Caco-2 (cell line): ENCODE data around the gene EVA1C. TPM values are rescaled to one million over a fixed set of nuclear protein-coding genes. Genes with fewer than 3 reads are reported as not detected.

Source experiments
- BruUV-seq: library from RNA; stranded (reverse); fragments of 400-500 nt; replicated peaks from 2 replicates; lab custom pipeline; 2021; lab: Mats Ljungman, UMichigan
- CTCF ChIA-PET: fragments of 300-600 bp; sonication (Branson Sonifier 250); formaldehyde crosslinking; loops from one replicate; lab custom pipeline; 2022; ENCODE audit warnings: antibody characterized with exemption; lab: Charles Lee
- POLR2A ChIA-PET: fragments of 300-600 bp; sonication (Branson Sonifier 250); formaldehyde crosslinking; loops from one replicate; lab custom pipeline; 2022; ENCODE audit warnings: antibody characterized with exemption; lab: Charles Lee
- DNase-seq, 2 experiments: peaks; one replicate each; pipeline versions ENCODE4 v3.0.0 to v3.0.0-alpha.2; 2020 to 2022
- H3K27me3 ChIP-seq: replicated peaks from 2 replicates; pipeline ENCODE4 v1.6.0; 2011; ENCODE audit warnings: low read length; ENCODE audit not compliant: control insufficient read depth, insufficient read depth
- H3K36me3 ChIP-seq: 2 replicates; pipeline ENCODE4 v1.5.1; 2011; ENCODE audit warnings: low read length; ENCODE audit not compliant: control insufficient read depth, insufficient read depth
- H3K4me1 ChIP-seq: fragments of 250-450 bp; sonication (Bioruptor Pico); 2 replicates; pipeline ENCODE4 v1.5.1; 2020; ENCODE audit warnings: mild to moderate bottlenecking
- H3K4me3 ChIP-seq: 2 replicates; pipeline ENCODE4 v1.5.1; 2011; ENCODE audit warnings: low read depth, mild to moderate bottlenecking, control low read depth, low read length
- H3K9me3 ChIP-seq: fragments of 250-450 bp; sonication (Bioruptor Pico); 2 replicates; pipeline ENCODE4 v1.5.1; 2020; ENCODE audit warnings: mild to moderate bottlenecking, moderate library complexity
- H3K27ac Mint-ChIP-seq: one replicate; pipeline ENCODE4 v1.8.0; 2022; ENCODE audit warnings: mixed read lengths; ENCODE audit not compliant: unreplicated experiment
- H3K27me3 Mint-ChIP-seq: one replicate; pipeline ENCODE4 v1.8.0; 2022; ENCODE audit warnings: mixed read lengths; ENCODE audit not compliant: insufficient read depth, unreplicated experiment
- H3K36me3 Mint-ChIP-seq: one replicate; pipeline ENCODE4 v1.8.0; 2022; ENCODE audit warnings: mild to moderate bottlenecking, mixed read lengths; ENCODE audit not compliant: insufficient read depth, unreplicated experiment
- H3K4me1 Mint-ChIP-seq: one replicate; pipeline ENCODE4 v1.8.0; 2022; ENCODE audit warnings: low read depth, mixed read lengths; ENCODE audit not compliant: unreplicated experiment
- H3K4me3 Mint-ChIP-seq: one replicate; pipeline ENCODE4 v1.8.0; 2022; ENCODE audit warnings: mild to moderate bottlenecking, moderate library complexity, mixed read lengths; ENCODE audit not compliant: unreplicated experiment
- H3K9me3 Mint-ChIP-seq: one replicate; pipeline ENCODE4 v1.8.0; 2022; ENCODE audit warnings: mixed read lengths; ENCODE audit not compliant: unreplicated experiment
- CTCF ChIP-seq, 2 experiments: fragments of 200-600 bp in 1 of 2; IDR thresholded peaks; 1 replicate in 1 of 2; 2 replicates in 1 of 2; pipeline versions ENCODE4 v1.5.1 to v1.8.0; 2011 to 2022; ENCODE audit warnings: antibody characterized with exemption in 1 of 2, control low read depth in 1 of 2, inconsistent platforms in 1 of 2, low read depth in 1 of 2, low read length in 1 of 2, mild to moderate bottlenecking in 1 of 2, moderate library complexity in 1 of 2; ENCODE audit not compliant: insufficient read depth in 1 of 2, severe bottlenecking in 1 of 2, unreplicated experiment in 1 of 2
- intact Hi-C: fragments of 100-400 bp; cut with micrococcal nuclease; formaldehyde crosslinking; loops from one replicate; pipeline ENCODE4 v1.10.0; 2022; ENCODE audit not compliant: unreplicated experiment
- total RNA-seq: library from RNA; stranded (reverse); gene quantifications from 2 replicates; pipeline ENCODE4 v1.2.3, GENCODE V29; 2022

EVA1C gene
- total RNA-seq, 1 experiment from 2014 or later, result not detected

- Histone ChIP-seq H3K27me3 (no peaks in the 10 kb centered on the region), H3K4me1 (no peaks in the 10 kb centered on the region), H3K9me3 (no peaks in the 10 kb centered on the region), H3K4me3 (no peak overlapping the region), H3K36me3 (peaks cover 2% of the 10 kb centered on the region; the same call in 1 of the 2 replicates)
- DNase-seq, result no peak
- CTCF ChIA-PET, result no interaction called here
- peaks cover 62% of the 10 kb centered on the region for H3K36me3 Mint-ChIP-seq
- H3K27ac Mint-ChIP-seq, result no peak overlapping the region
- POLR2A ChIA-PET, result no interaction called here
- intact Hi-C loops, result no loop called here
- H3K4me3 Mint-ChIP-seq, result no peak overlapping the region
- H3K4me1 Mint-ChIP-seq, result no peaks in the 10 kb centered on the region
- no peaks in the 10 kb centered on the region for H3K9me3 Mint-ChIP-seq
- BruUV-seq, result no TSS peak
- no peaks in the 10 kb centered on the region for H3K27me3 Mint-ChIP-seq
- TF ChIP-seq CTCF (IDR thresholded peaks at IDR 0.05; ENCODE audit: insufficient read depth in 1 of 2, low read depth in 1 of 2, low read length in 1 of 2, severe bottlenecking in 1 of 2, unreplicated experiment in 1 of 2), result no peak
These were observed 28.7 kb upstream of the EVA1C start for GRCh38 chr21:32383812-32384211.

- Mint-ChIP-seq H3K9me3 (no peaks in the 10 kb centered on the region), H3K4me1 (no peaks in the 10 kb centered on the region), H3K27ac (no peak overlapping the region), H3K36me3 (peaks cover 45% of the 10 kb centered on the region), H3K4me3 (no peak overlapping the region), H3K27me3 (no peaks in the 10 kb centered on the region)
- H3K9me3 ChIP-seq, result no peaks in the 10 kb centered on the region
- no peak overlapping the region for H3K4me3 ChIP-seq
- DNase-seq, result no peak
- intact Hi-C loops, result no loop called here
- ChIA-PET CTCF (no interaction called here), POLR2A (no interaction called here)
- H3K27me3 ChIP-seq, result no peaks in the 10 kb centered on the region
- H3K36me3 ChIP-seq, result peaks cover 2% of the 10 kb centered on the region; the same call in 1 of the 2 replicates
- no TSS peak for BruUV-seq
- no peaks in the 10 kb centered on the region for H3K4me1 ChIP-seq
- no peak for TF ChIP-seq CTCF (IDR thresholded peaks at IDR 0.05; ENCODE audit: insufficient read depth in 1 of 2, low read depth in 1 of 2, low read length in 1 of 2, severe bottlenecking in 1 of 2, unreplicated experiment in 1 of 2)
These were observed 26.2 kb upstream of the EVA1C start for GRCh38 chr21:32386195-32386870.

- no peak for DNase-seq
- peaks cover 49% of the 10 kb centered on the region for H3K36me3 Mint-ChIP-seq
- Histone ChIP-seq H3K36me3 (peaks cover 2% of the 10 kb centered on the region; the same call in 1 of the 2 replicates), H3K9me3 (no peaks in the 10 kb centered on the region), H3K4me3 (no peak overlapping the region), H3K4me1 (no peaks in the 10 kb centered on the region), H3K27me3 (no peaks in the 10 kb centered on the region)
- POLR2A ChIA-PET, result no interaction called here
- no TSS peak for BruUV-seq
- no peak for TF ChIP-seq CTCF (IDR thresholded peaks at IDR 0.05; ENCODE audit: insufficient read depth in 1 of 2, low read depth in 1 of 2, low read length in 1 of 2, severe bottlenecking in 1 of 2, unreplicated experiment in 1 of 2)
- H3K27me3 Mint-ChIP-seq, result no peaks in the 10 kb centered on the region
- intact Hi-C loops, result no loop called here
- no peaks in the 10 kb centered on the region for H3K4me1 Mint-ChIP-seq
- CTCF ChIA-PET, result no interaction called here
- no peaks in the 10 kb centered on the region for H3K9me3 Mint-ChIP-seq
- no peak overlapping the region for H3K4me3 Mint-ChIP-seq
- H3K27ac Mint-ChIP-seq, result no peak overlapping the region
These were observed 25.4 kb upstream of the EVA1C start for GRCh38 chr21:32387151-32387550.
